SK-N-SH (cell line): ENCODE data around the gene PLXNA4. TPM values are rescaled to one million over a fixed set of nuclear protein-coding genes. Genes with fewer than 3 reads are reported as not detected.
A peak's percentile ranks its signal among the peaks of the same experiment; 100 is the strongest.

Source experiments
- CTCF ChIA-PET: fragments of 300-600, 350-600 bp; formaldehyde crosslinking; extraction: SDS; loops from one replicate; lab custom pipeline; 2021; lab: Yijun Ruan, JAX
- POLR2A ChIA-PET: fragments of 350-600 bp; sonication (Branson Sonifier 250); formaldehyde crosslinking; extraction: SDS; loops from one replicate; lab custom pipeline; 2020; ENCODE audit warnings: antibody characterized with exemption, inconsistent platforms; lab: Yijun Ruan, JAX
- DNase-seq: peaks from one replicate; pipeline ENCODE4 v3.0.0; 2012
- H2AFZ ChIP-seq: fragments of 200-600 bp; sonication (generic); 2 replicates; pipeline ENCODE4 v1.8.1; 2016; ENCODE audit warnings: antibody characterized with exemption, mild to moderate bottlenecking, low read depth
- H3F3A ChIP-seq: fragments of 200-600 bp; sonication (generic); replicated peaks from 2 replicates; pipeline ENCODE3; 2016; ENCODE audit warnings: antibody characterized with exemption, mild to moderate bottlenecking; ENCODE audit not compliant: insufficient read depth
- H3K27ac ChIP-seq, 2 experiments: fragments of 200-500 bp in 1 of 2; fragments of 200-600 bp in 1 of 2; sonication (Bioruptor generic) in 1 of 2; sonication (generic), shearing (Covaris generic) in 1 of 2; 2 replicates each; pipeline versions ENCODE4 v1.5.1 to v1.6.1; 2014 to 2016; ENCODE audit warnings: low read depth in 2 of 2, inconsistent platforms in 1 of 2, low read length in 1 of 2, mild to moderate bottlenecking in 1 of 2, mixed read lengths in 1 of 2
- H3K27me3 ChIP-seq: fragments of 200-600 bp; sonication (generic), shearing (Covaris generic); 2 replicates; pipeline ENCODE4 v1.6.1; 2016; ENCODE audit warnings: mixed run types; ENCODE audit not compliant: insufficient read depth
- H3K36me3 ChIP-seq, 2 experiments: fragments of 200-500 bp in 1 of 2; fragments of 200-600 bp in 1 of 2; sonication (Bioruptor generic) in 1 of 2; sonication (generic) in 1 of 2; replicated peaks in 1 of 2; 2 replicates each; pipeline versions ENCODE3 to v1.5.1; 2014 to 2016; ENCODE audit warnings: low read length in 1 of 2, mild to moderate bottlenecking in 1 of 2; ENCODE audit not compliant: insufficient read depth in 2 of 2, control insufficient read depth in 1 of 2
- H3K4me1 ChIP-seq, 2 experiments: fragments of 200-500 bp in 1 of 2; fragments of 200-600 bp in 1 of 2; sonication (Bioruptor generic) in 1 of 2; sonication (generic), shearing (Covaris generic) in 1 of 2; 2 replicates each; pipeline versions ENCODE4 v1.5.1 to v1.6.1; 2014 to 2016; ENCODE audit warnings: low read depth in 1 of 2, low read length in 1 of 2, mixed run types in 1 of 2; ENCODE audit not compliant: insufficient read depth in 2 of 2, control insufficient read depth in 1 of 2
- H3K4me2 ChIP-seq: fragments of 200-600 bp; sonication (generic), shearing (Covaris generic); 2 replicates; pipeline ENCODE4 v1.6.1; 2017; ENCODE audit warnings: mixed run types
- H3K4me3 ChIP-seq, 2 experiments: fragments of 200-500 bp in 1 of 2; fragments of 200-600 bp in 1 of 2; sonication (Bioruptor generic) in 1 of 2; sonication (generic), shearing (Covaris generic) in 1 of 2; 2 replicates each; pipeline versions ENCODE4 v1.5.1 to v1.8.1; 2014 to 2016; ENCODE audit warnings: low read depth in 2 of 2, inconsistent platforms in 1 of 2, low read length in 1 of 2, mild to moderate bottlenecking in 1 of 2, mixed read lengths in 1 of 2, moderate library complexity in 1 of 2
- H3K79me2 ChIP-seq: fragments of 200-600 bp; sonication (generic); 2 replicates; pipeline ENCODE4 v1.8.1; 2017; ENCODE audit warnings: mild to moderate bottlenecking; ENCODE audit not compliant: insufficient read depth
- H3K9ac ChIP-seq: fragments of 200-600 bp; sonication (generic); 2 replicates; pipeline ENCODE4 v1.6.1; 2017; ENCODE audit warnings: mixed run types
- H3K9me2 ChIP-seq: fragments of 200-600 bp; sonication (generic); 2 replicates; pipeline ENCODE4 v1.6.1; 2017; ENCODE audit warnings: mixed run types
- H3K9me3 ChIP-seq: fragments of 200-600 bp; sonication (generic); 2 replicates; pipeline ENCODE4 v1.6.1; 2017; ENCODE audit warnings: mixed run types, mild to moderate bottlenecking, moderate library complexity
- H4K20me1 ChIP-seq: fragments of 200-600 bp; sonication (generic); 2 replicates; pipeline ENCODE4 v1.6.1; 2017; ENCODE audit warnings: mild to moderate bottlenecking, mixed run types; ENCODE audit not compliant: insufficient read depth
- CHD2 ChIP-seq: fragments of 150-350 bp; IDR thresholded peaks from 2 replicates; pipeline ENCODE4 v1.6.1; 2018; ENCODE audit warnings: low read length; ENCODE audit not compliant: partially characterized antibody
- CTCF ChIP-seq: fragments of 200-600 bp; sonication (generic); IDR thresholded peaks from 2 replicates; pipeline ENCODE4 v1.6.1; 2017; ENCODE audit warnings: antibody characterized with exemption, mild to moderate bottlenecking, moderate library complexity
- EP300 ChIP-seq, 2 experiments: IDR thresholded peaks; 2 replicates each; pipeline versions ENCODE4 v1.4.0 to v1.6.1; 2012; ENCODE audit warnings: borderline replicate concordance in 1 of 2, low read depth in 1 of 2, low read length in 1 of 2
- FOSL2 ChIP-seq: IDR thresholded peaks from 2 replicates; pipeline ENCODE4 v1.4.0; 2012; ENCODE audit warnings: low read depth, mild to moderate bottlenecking, moderate library complexity, borderline replicate concordance
- FOXJ3 ChIP-seq: sonication (generic); formaldehyde crosslinking; IDR thresholded peaks from 2 replicates; pipeline ENCODE4 v1.5.1; 2020; ENCODE audit warnings: mild to moderate bottlenecking, missing genetic modification reagents
- FOXM1 ChIP-seq: IDR thresholded peaks from 2 replicates; pipeline ENCODE4 v1.4.0; 2012; ENCODE audit warnings: low read depth, mild to moderate bottlenecking
- JUND ChIP-seq: IDR thresholded peaks from 2 replicates; pipeline ENCODE4 v1.4.0; 2012
- MAX ChIP-seq: IDR thresholded peaks from 2 replicates; pipeline ENCODE4 v1.4.0; 2012; ENCODE audit warnings: low read depth
- MXI1 ChIP-seq: IDR thresholded peaks from 2 replicates; pipeline ENCODE4 v1.6.1; 2012; ENCODE audit warnings: mild to moderate bottlenecking, low read depth, low read length, improper control_type of control experiment
- NFIC ChIP-seq: IDR thresholded peaks from 2 replicates; pipeline ENCODE4 v1.4.0; 2012; ENCODE audit warnings: borderline replicate concordance
- NRF1 ChIP-seq: IDR thresholded peaks from 2 replicates; pipeline ENCODE4 v1.6.1; 2012; ENCODE audit warnings: low read depth, mild to moderate bottlenecking, low read length
- PBX3 ChIP-seq: IDR thresholded peaks from 2 replicates; pipeline ENCODE4; 2012
- RAD21 ChIP-seq: IDR thresholded peaks from 2 replicates; pipeline ENCODE4 v1.6.1; 2012; ENCODE audit warnings: mild to moderate bottlenecking, low read length
- RCOR1 ChIP-seq: fragments of 150-350 bp; IDR thresholded peaks from 2 replicates; pipeline ENCODE4 v1.6.1; 2017; ENCODE audit warnings: antibody characterized with exemption, low read length
- RFX5 ChIP-seq: IDR thresholded peaks from 2 replicates; pipeline ENCODE4 v1.6.1; 2012; ENCODE audit warnings: mild to moderate bottlenecking, improper control_type of control experiment, low read length
- SMC3 ChIP-seq: IDR thresholded peaks from 2 replicates; pipeline ENCODE4 v1.6.1; 2012; ENCODE audit warnings: low read depth, low read length, improper control_type of control experiment
- TAF1 ChIP-seq: IDR thresholded peaks from 2 replicates; pipeline ENCODE4 v1.6.1; 2012; ENCODE audit warnings: low read depth, mild to moderate bottlenecking, low read length, moderate library complexity, borderline replicate concordance
- TEAD4 ChIP-seq: IDR thresholded peaks from 2 replicates; pipeline ENCODE4 v1.4.0; 2012; ENCODE audit warnings: mild to moderate bottlenecking, borderline replicate concordance; ENCODE audit not compliant: insufficient read depth
- USF1 ChIP-seq: IDR thresholded peaks from 2 replicates; pipeline ENCODE4 v1.4.0; 2012; ENCODE audit warnings: low read depth, borderline replicate concordance
- WGBS: methylation state at CpG from one replicate; pipeline ENCODE4 v1.1.6; 2017; ENCODE audit warnings: low lambda C conversion rate; 5-methylcytosine and 5-hydroxymethylcytosine counted together
- polyA plus RNA-seq, 3 experiments: library from polyadenylated mRNA; depleted of rRNA; stranded (reverse); fragments of >200 nt; gene quantifications; 2 replicates each; pipeline ENCODE4 v1.2.3, GENCODE V29; 2012

Gene PLXNA4
- polyA plus RNA-seq, 1 of the 3 experiments (the other 2 are of a cell fraction) = 2.4 TPM

- H3K4me2 ChIP-seq = peak overlapping the region; percentile 14
- no peaks in the 10 kb centered on the region for H4K20me1 ChIP-seq
- CTCF ChIA-PET = interaction anchor here (0.5 to 19.0 kb wide), 139 partner anchors 10 to 1823 kb away, joined by 3 to 440 read pairs (median 4); partner anchors contain the start of gene PLXNA4
- H3K79me2 ChIP-seq = no peaks in the 10 kb centered on the region
- peak overlapping the region in 1 of 2 experiments; percentile 7; a peak in 1 of 4 replicates for H3K4me3 ChIP-seq
- H3K27ac ChIP-seq = no peak overlapping the region
- no peaks in the 10 kb centered on the region for H3K9me2 ChIP-seq
- no peaks in the 10 kb centered on the region for H3K9me3 ChIP-seq
- H3K36me3 ChIP-seq = no peaks in the 10 kb centered on the region
- WGBS = 22% methylated on average over 16 of the region's 20 CpGs
- no peak overlapping the region for H3K9ac ChIP-seq
- H3F3A ChIP-seq = no peaks in the 10 kb centered on the region
- H2AFZ ChIP-seq = no peak overlapping the region
- DNase-seq = peak; percentile 87
- H3K27me3 ChIP-seq = no peaks in the 10 kb centered on the region; the same call in 1 of the 2 replicates
- TF ChIP-seq CHD2 (peak; percentile 19), RFX5 (peak; percentile 70), RCOR1 (peak; percentile 76), JUND (no peak), PBX3 (no peak), USF1 (no peak), MXI1 (peak; percentile 72), MAX (no peak; the same call in 1 of the 2 replicates), TEAD4 (no peak), NRF1 (peak; percentile 50; the same call in 1 of the 2 replicates), FOXM1 (no peak), CTCF (peak; percentile 99), RAD21 (peak; percentile 100), NFIC (0 out of 2 replicates have a peak, but pooled peaks have one; percentile 25), EP300 (IDR thresholded peaks at IDR 0.05; ENCODE audit: borderline replicate concordance in 1 of 2, low read depth in 1 of 2, low read length in 1 of 2) (0 out of 4 replicates have a peak, but pooled peaks of 1 of the 2 experiments have one; percentile 23), FOXJ3 (CRISPR knock-in tag) (no peak), FOSL2 (no peak), TAF1 (no peak), SMC3 (peak; percentile 100)
- POLR2A ChIA-PET = interaction anchor here (0.6 kb wide), 1 partner anchor 42 kb away, joined by 3 read pairs; no protein-coding TSS in a partner anchor
- H3K4me1 ChIP-seq = peaks cover 0 to 39% of the 10 kb centered on the region in 2 experiments; a peak in 2 of 4 replicates
These were observed 257.6 kb downstream of the PLXNA4 start for GRCh38 chr7:132318352-132319318.
